ENCODE data around the gene CLTCL1. TPM values are rescaled to one million over a fixed set of nuclear protein-coding genes. Genes with fewer than 3 reads are reported as not detected.

The CLTCL1 gene
- total RNA-seq, 2 experiments from 2014 or later = 0.29 to 0.52 TPM

Other genes starting within 250 kb of the CLTCL1 start
- 10 to 100 TPM; 20.5 to 22.2 TPM for gene DGCR2, start 169.3 kb downstream of the CLTCL1 start, total RNA-seq
- not detected for gene TSSK2, start 160.4 kb downstream of the CLTCL1 start, total RNA-seq
- gene ESS2, start 147.1 kb downstream of the CLTCL1 start, total RNA-seq = 10 to 100 TPM; 16.8 to 18.0 TPM
- gene GSC2, start 141.4 kb downstream of the CLTCL1 start, total RNA-seq = not detected
- gene SLC25A1, start 113.0 kb downstream of the CLTCL1 start, total RNA-seq = 10 to 100 TPM; 47.9 to 53.8 TPM
- 10 to 100 TPM; 42.9 to 47.6 TPM for gene HIRA, start 140.0 kb upstream of the CLTCL1 start, total RNA-seq
- gene MRPL40, start 140.8 kb upstream of the CLTCL1 start, total RNA-seq = 10 to 100 TPM; 47.7 to 48.3 TPM
- 10 to 100 TPM; 21.7 to 23.6 TPM for gene C22orf39, start 156.0 kb upstream of the CLTCL1 start, total RNA-seq
- gene UFD1, start 187.5 kb upstream of the CLTCL1 start, total RNA-seq = 10 to 100 TPM; 71.1 to 79.3 TPM
- gene CDC45, start 188.2 kb upstream of the CLTCL1 start, total RNA-seq = 100 to 1,000 TPM; 110 to 114 TPM
- not detected for gene CLDN5, start 232.7 kb upstream of the CLTCL1 start, total RNA-seq